GM18909 (cell line): ENCODE results near the gene ATG4B.
"Not testable (repeated sequence)": the region's sequence is repeated elsewhere in the genome, so short reads cannot be mapped to it uniquely, and the experiment has no call there.

Experiments used
- ATAC-seq: cut with Tn5 transposase; IDR thresholded peaks from one replicate; pipeline ENCODE4 v1.9.1; 2021; ENCODE audit warnings: mild to moderate bottlenecking; ENCODE audit not compliant: unreplicated experiment, poor library complexity

The ATG4B gene

DNA sequence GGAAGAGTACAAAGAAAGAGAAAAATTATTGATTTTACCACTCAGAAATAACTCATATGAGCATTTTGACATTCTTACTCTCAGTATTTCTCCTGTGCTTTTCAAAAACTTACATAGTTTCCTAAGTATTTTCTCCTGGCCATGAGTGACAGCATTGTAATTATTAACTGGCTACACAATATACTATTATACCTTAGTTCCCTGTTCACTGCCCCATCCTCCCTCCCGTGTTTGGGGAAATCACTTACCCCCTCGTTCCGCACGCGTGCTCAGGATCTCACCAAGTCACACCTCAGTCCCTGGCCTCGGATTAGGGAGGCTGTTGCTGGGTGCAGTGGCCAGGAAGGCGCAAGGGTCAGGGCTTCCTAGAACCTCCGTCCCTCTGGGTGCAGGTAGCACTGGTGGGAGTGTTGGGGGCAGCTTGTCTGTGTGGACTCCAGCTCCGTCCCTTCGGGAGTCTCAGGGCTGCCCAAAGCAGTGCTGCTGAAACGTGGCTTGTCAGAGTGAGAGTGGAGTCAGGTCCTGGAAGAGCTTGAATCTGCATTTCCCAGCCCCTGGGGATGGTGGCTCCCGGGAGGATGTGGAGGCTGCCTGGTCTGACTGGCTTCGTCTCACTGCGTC, 23.2 kb downstream of the ATG4B start:
- ATAC-seq, result no peak

DNA sequence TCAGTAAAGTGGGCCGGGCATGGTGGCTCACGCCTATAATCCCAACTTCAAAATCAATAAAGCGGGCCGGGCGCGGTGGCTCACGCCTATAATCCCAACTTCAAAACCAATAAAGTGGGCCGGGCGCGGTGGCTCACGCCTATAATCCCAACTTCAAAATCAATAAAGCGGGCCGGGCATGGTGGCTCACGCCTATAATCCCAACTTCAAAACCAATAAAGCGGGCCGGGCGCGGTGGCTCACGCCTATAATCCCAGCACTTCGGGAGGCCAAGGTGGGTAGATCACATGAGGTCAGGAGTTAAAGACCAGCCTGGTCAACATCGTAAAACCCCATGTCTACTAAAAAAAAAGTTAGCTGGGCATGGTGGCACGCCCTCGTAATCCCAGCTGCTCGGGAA, 25.2 kb downstream of the ATG4B start:
- not testable (repeated sequence) for ATAC-seq

DNA sequence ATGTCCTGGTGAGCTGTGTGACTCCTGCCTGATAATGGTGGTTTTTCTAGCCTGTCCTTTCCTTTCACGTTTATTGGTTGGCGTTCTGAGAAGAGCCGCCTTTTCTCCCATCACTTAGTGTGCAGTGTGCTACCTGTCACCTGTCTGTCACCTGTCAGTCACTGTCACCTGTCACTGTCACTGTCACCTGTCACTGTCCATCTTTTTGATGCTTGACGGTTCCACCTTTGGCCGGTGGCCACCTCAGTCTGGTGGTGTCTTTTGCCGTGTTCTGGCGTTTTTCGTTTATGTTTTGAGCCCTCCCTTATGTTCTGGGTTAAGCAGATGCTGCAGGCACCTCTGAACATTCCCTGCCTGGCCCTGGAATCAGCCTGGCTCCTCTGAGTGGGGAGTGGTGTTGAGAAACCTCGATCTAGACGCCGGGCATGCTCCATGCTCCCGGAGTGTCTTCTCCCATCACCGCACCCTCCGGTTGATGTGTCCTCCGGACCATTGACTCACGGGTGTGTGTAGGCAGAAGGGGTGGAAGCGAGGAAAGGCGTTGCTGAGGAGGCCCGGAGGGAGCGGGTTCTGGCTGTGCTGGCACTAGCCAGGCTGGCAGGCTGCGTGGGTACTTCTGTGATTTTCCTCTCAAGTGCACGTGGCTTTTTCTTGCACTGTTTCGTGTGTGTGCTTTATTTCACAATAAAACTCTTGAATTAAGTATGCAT, 28.4 kb downstream of the ATG4B start:
- no peak for ATAC-seq

DNA sequence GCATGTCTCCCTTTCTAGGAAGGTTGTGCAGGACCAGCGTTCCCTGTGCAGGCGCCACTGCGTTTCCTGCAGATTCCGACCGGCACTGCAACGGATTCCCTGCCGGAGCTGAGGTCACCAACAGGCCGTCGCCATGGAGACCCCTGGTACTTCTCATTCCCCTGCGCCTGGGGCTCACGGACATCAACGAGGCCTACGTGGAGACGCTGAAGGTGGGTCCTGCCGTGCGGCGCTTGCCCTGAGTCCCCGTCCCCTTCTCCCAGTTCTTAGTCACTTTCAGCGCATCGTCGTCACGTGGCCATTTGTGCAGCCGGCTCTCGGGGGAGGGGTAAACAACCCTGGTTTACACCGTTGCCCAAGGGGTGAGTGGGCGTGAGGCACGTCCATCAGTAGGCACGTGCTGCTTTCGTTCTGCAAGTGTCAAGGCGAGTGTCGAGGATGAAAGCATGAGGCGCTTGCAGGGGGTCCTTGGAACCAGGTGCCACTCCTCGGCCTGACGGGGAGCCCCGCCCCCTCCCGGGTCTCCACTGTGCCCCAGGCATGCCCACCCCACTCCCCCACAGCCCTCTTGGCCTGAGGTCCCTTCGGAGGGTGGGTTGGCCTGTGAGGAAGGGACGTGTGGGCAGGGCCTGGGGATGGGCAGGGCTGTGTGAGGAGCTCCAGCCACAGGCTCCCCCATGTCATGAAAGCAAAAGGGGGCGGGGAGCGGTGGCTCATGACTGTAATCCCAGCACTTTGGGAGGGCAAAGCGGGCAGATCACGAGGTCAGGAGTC, 29.3 kb downstream of the ATG4B start:
- ATAC-seq, result no peak

DNA sequence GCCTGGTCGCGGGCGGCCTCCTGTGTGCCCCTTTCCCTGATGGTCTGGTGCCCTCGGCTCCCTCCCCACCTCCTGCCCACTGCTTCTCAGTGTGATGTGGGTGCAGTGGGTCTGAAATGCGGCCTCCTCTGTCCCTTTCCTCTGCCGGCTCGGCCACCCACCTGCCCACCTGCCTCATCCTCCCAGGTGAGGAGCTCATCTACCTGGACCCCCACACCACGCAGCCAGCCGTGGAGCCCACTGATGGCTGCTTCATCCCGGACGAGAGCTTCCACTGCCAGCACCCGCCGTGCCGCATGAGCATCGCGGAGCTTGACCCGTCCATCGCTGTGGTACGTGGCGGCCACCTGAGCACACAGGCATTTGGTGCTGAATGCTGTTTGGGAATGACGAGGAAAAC, 30.9 kb downstream of the ATG4B start:
- ATAC-seq, result no peak

DNA sequence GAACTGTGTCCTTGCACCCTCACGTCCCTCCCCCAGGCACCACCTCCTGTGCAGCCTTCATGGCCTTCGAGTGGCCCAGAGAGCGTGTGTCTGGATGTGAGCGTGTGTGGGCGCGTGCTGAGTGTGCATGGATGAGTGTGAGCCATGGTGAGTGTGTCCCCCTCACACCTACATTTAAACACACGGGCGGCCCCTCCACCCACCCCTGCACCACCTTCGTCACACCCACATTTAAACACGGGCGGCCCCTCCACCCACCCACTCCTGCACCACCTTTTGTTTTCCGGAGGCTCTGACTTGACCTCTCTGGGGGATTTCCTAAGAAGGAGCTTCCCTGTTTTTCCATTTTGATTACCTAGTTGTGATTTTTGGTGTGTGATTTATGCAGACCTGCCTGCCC, 31.3 kb downstream of the ATG4B start:
- no peak for ATAC-seq

DNA sequence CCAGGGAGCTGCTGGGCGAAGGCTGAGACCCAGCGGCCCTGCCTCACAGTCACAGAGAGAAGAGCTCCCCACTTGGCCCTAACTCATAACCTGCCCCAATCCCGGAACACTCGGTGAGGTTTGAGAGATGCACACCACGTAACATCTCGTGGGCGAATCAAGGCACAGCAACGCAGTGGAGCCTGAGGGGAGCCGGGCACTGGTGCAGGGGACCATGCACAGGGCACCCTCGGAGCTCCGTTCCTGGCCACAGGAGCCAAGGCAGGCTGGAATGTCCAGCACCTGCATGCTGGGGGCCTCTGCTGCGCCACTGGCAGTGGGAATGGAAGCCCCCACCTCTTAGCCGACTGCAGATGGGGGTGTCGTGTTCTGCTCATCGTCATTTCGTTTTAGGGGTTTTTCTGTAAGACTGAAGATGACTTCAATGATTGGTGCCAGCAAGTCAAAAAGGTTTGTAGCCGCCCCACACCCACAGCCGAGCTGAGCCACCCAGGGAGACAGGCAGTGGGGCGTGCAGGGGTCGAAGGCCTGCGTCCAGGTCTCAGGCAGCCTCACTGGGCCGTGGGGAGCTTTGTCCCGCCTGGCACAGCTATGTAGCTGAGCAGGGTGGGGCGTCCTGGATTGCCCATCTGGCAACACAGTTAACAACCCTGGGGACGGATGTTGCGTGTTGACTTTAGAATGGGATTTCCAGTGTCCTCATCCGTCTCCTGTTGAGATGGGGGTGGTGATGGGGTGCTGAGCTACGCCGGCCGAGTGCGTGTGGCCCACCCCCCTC, 33.0 kb downstream of the ATG4B start:
- ATAC-seq, result no peak

DNA sequence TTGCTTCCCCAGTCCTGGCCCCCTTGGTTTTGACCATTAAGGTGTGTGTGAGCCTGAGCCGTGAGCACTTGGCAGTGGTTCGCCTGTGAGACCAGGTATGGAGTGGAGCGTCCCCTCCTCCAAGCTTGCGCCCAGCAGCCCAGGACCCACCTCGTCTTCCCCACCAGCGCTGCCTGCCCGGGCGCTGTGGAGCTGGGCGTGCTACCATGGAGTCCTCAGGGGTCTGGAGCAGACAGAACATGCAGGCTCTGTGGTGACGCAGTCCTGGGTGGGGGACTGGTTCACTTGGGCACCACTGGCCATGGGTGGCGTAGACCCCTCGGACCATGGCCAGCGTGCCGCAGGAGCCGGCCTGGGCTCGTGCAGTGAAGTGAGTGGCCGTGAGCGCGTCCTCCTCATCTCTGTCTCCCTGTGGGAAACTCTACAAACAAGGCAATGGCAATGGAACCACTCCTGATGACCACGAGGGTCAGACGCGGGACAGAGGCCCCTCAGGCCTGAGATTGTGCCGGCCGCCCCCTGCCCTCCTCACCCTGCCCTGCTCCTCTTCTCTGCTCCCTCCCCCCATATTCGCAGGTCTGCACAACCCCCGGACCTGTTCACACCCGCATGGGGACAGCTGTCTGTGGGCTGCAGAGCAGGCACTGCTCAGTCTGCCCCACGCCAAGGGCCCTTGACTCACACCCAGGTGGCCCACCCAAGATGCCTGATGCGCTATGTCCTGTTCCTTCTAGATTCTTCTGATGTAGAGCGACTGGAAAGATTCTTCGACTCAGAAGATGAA, 34.2 kb downstream of the ATG4B start:
- ATAC-seq, result no peak

DNA sequence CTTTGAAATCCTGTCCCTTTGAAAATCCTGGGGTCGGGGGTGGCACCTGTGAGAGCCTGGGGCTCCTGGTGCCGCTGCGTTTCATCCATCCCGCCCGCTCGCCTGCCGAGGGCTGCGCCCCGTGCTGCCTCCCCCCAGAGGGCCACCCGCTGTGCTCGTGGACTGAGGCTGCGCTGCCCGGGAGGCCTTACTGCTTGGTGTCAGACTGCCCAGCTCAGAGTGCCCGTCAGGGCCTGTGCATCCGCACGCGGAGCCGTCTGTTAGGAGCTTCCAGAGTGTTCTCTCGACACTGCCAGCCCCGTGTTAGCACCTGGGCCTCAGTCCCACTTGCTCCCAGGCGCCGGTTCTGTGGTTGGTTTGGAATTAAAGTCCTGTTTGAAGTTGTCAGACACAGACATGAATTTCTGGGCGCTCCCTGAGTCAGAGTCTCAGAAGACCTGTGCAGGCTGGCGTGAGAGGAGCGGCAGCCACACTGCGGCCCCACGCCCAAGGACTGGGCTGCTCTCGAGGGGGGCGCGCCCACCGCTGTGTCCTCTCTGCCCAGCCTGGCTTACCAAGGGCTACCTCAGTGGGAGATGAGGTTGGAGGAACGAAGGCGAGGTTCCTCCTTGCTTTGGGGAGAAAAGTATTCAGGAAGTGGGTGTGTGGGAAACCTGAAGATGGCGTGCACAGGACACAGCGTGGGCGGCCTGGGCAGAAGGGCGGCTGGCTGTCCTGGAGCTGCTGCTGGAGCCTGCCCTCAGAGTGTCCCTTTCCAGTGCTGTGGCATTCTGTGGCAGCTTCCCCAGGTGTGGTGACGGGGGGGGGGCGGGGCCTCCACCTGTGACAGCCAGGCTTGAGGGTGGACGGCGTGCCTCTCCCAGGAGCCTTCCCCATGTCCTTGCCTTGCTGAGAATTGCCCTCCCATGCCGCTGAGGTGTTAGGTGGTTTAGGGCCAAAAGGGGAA, 35.0 kb downstream of the ATG4B start:
- no peak for ATAC-seq

DNA sequence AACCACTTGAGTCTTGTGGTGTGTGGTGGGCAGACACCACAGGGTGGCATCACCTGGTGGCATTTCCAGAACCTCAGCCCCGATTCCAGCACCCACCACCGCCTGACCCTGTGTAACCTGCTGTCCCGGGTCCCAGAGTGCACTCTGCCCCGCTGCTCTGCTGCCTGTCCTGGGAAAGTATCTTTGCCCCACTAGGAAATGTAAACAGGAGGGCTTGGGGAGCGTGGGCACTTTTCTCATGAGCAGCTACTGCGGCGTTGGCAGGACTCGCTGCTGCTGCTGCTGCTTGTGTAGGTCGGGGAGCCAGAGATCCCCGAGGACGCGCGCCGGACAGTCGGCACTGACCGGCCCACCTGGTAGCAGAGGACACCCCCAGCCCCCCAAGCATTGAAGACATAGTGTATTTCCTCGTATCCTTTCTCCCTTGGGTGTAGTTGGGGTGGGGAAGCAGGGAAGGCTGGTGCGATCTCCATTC, 35.7 kb downstream of the ATG4B start:
- no peak for ATAC-seq

DNA sequence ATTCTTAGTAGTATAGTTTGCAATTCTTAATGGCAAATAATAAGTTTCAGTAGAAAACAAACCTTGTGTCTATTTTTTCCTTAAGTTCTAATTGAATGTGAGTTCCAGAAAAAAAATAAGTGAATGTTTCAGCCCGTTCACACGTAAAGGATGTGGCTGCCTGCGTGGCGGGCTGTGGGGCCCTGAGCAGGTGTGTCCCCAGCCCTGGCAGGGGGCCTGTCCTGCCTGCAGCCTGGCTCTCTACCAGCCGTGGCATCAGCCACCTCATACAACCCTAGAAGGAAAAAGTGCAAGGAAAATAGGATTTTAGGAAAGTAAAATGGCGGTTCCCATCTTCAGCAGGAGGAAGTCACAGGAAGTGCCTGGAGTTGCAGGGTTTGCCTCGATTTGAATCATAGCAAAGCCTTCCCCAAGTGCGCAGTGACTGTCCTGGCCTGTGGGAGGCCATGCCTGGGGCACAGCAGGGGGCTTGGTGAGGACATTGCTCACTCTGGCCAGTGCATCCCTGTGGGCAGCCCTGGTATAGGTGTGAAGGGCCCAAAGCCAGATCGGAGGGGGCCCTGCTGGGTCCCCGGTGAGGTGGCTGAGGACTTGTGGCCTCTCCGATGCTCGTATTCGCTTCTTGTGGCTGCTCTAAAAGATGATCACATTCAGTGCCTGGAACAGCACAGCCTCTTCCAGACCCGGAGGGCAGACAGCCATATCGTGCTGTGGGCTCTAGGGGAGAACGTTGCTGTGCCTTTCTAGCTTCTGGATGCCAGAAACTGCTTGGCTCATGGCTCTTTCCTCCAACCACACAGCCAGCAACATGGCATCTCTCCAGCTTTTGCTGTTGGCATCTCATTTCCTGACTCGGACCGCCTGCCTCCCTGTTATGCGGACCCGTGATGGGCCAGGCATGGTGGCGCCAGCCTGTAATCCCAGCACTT, 36.6 kb downstream of the ATG4B start:
- ATAC-seq, result no peak

DNA sequence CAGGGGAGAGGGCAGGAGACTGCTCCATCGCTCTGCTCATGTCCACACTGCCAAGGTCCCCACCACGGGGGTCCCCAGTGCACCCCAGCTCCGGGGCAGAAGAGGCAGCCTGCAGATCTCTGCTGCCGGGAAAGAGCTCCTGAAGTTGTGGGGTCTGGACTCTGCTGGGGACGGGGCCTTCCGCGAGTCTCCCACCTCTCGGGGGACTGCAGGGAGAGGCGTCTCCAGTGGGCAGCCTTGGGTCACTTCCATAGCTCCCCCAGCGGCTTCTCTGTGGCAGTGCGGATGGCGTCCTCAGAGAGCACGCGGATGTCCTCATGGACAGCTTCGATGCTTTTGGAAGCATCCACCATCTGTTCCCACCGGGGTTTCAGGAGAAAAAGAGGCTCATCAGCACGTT, 38.4 kb downstream of the ATG4B start:
- ATAC-seq, result no peak

DNA sequence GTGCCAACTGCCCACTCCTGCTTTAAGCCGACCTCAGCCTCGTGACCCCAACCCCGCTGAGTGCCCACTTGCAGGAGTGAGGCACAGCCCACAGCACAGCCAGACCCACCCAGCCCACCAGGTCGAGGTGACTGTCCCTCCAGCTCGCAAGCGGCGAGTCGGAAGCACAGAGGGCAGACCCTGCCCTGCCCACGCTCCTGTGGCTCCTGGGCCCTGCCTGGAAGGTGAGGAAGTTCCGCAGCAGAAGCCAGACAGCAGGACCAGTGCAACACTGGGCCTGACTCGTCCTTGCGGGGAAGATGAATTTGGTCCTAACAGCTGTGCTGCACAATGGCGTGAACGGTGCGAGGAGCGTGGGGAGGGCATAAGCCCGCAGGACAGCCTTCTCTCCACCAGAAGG, 39.2 kb downstream of the ATG4B start:
- ATAC-seq, result no peak

DNA sequence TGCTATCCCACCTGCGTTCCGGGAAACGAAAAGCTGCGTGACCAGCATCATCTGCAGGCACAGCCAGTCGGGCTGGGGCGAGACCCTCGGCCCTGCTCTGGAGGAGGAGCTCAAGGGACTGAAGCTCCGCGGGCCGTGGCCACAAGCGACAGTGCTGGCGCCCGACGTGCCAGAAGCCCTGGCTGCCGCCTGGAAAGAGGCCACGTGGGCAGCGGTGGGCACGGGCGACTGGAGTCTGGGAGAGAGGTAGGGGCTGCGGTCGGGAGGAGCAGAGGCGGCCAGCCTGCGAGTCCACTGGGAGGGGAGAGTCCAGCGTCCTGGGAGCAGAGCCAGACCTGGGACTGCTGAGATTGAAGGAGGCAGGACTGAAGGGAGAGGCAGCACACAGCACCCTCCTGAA, 39.9 kb downstream of the ATG4B start:
- ATAC-seq, result no peak

DNA sequence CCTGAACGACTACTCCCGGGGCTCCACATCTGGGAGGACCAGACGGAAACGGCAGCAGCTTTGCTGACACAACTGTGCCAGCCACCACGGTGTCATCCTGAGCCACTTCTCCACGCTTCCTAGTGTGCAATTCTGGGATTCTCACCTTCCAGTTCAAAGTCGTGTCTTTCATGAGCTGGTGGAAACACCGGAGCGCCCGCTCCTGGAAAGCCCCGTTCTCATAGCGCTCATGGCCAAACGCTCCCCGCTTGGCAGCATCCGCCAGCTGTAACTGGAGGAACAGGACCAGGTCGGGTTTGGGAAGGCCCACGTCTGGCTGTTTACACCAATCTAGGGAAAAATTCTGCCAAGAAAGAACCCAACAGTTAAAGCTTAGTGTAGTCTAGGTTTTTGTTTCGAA, 40.8 kb downstream of the ATG4B start:
- ATAC-seq, result no peak

DNA sequence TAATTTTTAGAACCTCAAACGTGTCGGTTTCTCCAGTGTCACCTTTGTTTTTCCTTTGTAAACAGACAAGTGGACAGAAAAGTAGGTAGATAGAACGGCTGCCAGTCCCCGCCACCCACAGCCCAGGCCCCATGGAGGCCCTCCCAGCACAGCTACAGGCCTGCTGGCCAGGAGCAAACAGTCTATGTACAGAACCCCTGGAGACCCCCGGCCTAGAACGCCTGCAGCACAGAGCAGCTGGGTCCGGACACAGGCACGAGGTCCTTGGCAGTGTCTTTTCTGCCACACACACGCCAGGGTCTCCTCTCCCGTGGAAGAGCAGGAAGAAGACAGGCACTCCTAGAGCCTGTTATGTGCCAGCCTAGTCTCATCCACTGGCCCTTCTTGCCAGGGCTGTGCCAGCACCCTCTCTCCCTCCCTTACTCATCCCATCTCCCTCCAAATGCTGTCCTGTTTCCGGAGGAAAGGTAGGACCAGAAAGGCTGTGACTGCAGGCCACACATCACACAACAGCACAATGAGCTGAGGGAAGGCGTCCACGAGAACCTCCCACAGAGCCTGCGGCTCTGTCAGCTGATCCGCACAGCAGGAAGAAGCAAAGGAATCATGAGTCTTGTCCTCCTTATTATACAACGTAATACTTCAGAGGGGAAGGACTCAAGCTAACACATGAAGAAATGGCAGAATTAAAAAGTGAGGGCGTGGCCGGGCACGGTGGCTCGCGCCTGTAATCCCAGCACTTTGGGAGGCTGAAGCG, 41.5 kb downstream of the ATG4B start:
- ATAC-seq, result no peak

DNA sequence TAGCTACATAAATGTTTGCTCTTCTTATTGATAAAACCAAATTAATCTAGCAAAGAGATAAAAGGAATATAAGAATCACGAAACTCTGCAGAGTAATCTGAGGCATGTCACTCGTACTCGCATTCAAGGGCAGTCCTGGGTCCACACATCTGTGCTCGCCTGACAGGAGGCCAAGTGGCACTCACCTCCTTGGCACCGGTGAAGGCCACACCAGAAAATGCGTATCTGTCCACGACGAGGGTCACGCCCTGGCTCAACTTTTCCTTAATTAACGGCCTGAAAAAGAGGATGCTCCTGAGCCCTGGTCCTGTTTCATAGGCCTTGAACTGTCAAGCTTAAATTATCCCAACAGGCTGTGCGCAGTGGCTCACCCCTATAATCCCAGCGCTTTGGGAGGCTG, 42.6 kb downstream of the ATG4B start:
- ATAC-seq, result no peak
